Activated CD4-positive, CD25-positive, alpha-beta regulatory T cell treated with anti-CD3 and anti-CD28 coated beads, Interleukin-2, amount 50 U/mL, for 16 hours (primary cell): ENCODE data around the gene ZBTB25.

Source experiments
- DNase-seq: peaks from one replicate; pipeline ENCODE4 v3.0.0-alpha.2; 2020; ENCODE audit warnings: low read depth, low spot score

The ZBTB25 gene

GRCh38 chr14:64440494-64440893, 63.1 kb downstream of the ZBTB25 start:
- no peak for DNase-seq

GRCh38 chr14:64439141-64439540, 64.5 kb downstream of the ZBTB25 start:
- DNase-seq, result no peak

- no peak for DNase-seq
These were observed 65.3 kb downstream of the ZBTB25 start for GRCh38 chr14:64438181-64438841.

GRCh38 chr14:64434528-64434927, 69.1 kb downstream of the ZBTB25 start:
- DNase-seq, result no peak

GRCh38 chr14:64423987-64424386, 79.7 kb downstream of the ZBTB25 start:
- DNase-seq, result no peak

- DNase-seq, result no peak
These were observed 80.9 kb downstream of the ZBTB25 start for GRCh38 chr14:64422756-64423155.

- DNase-seq, result no peak
These were observed 81.6 kb downstream of the ZBTB25 start for GRCh38 chr14:64422005-64422404.

GRCh38 chr14:64421166-64421565, 82.5 kb downstream of the ZBTB25 start:
- no peak for DNase-seq

- DNase-seq, result no peak
These were observed 84.6 kb downstream of the ZBTB25 start for GRCh38 chr14:64419003-64419402.

- no peak for DNase-seq
These were observed 85.9 kb downstream of the ZBTB25 start for GRCh38 chr14:64417771-64418125.

GRCh38 chr14:64417055-64417770, 86.4 kb downstream of the ZBTB25 start:
- DNase-seq, result no peak

- DNase-seq, result no peak
These were observed 87.2 kb downstream of the ZBTB25 start for GRCh38 chr14:64416348-64416932.

GRCh38 chr14:64412237-64412636, 91.4 kb downstream of the ZBTB25 start:
- DNase-seq, result no peak

- no peak for DNase-seq
These were observed 92.6 kb downstream of the ZBTB25 start for GRCh38 chr14:64411001-64411400.

GRCh38 chr14:64410084-64410774, 93.4 kb downstream of the ZBTB25 start:
- DNase-seq, result no peak

GRCh38 chr14:64409126-64409920, 94.3 kb downstream of the ZBTB25 start:
- no peak for DNase-seq

- DNase-seq, result no peak
These were observed 96.3 kb downstream of the ZBTB25 start for GRCh38 chr14:64407329-64407728.

GRCh38 chr14:64405295-64405694, 98.3 kb downstream of the ZBTB25 start:
- DNase-seq, result no peak

GRCh38 chr14:64401949-64402348, 101.7 kb downstream of the ZBTB25 start:
- DNase-seq, result no peak

GRCh38 chr14:64400829-64401459, 102.7 kb downstream of the ZBTB25 start:
- no peak for DNase-seq
